Testis (tissue), 3 donors: ENCODE data around the gene GPR153. TPM values are rescaled to one million over a fixed set of nuclear protein-coding genes. Genes with fewer than 3 reads are reported as not detected.

Source experiments
- DNase-seq: peaks from one replicate; pipeline ENCODE4 v3.0.0-alpha.2; 2019
- H3K27ac ChIP-seq, 2 donors: fragments of 200-600 bp; sonication (generic); one replicate each; pipeline ENCODE4 v1.5.1; 2019
- H3K27me3 ChIP-seq: fragments of 200-600 bp; sonication (generic); one replicate; pipeline ENCODE4 v1.5.1; 2019
- H3K36me3 ChIP-seq: fragments of 200-600 bp; sonication (generic); one replicate; pipeline ENCODE4 v1.5.1; 2017; ENCODE audit warnings: low read depth; ENCODE audit errors: missing control alignments
- H3K4me1 ChIP-seq: fragments of 200-600 bp; sonication (generic); one replicate; pipeline ENCODE4 v1.5.1; 2019
- H3K4me3 ChIP-seq, 2 donors: fragments of 200-600 bp; sonication (generic); one replicate each; pipeline ENCODE4 v1.5.1; 2017 to 2019
- H3K9me3 ChIP-seq: fragments of 200-600 bp; sonication (generic); one replicate; pipeline ENCODE4 v1.5.1; 2017
- POLR2A ChIP-seq: fragments of 450-650 bp; IDR thresholded peaks from one replicate; pipeline ENCODE4 v1.6.1; 2017; ENCODE audit warnings: antibody characterized with exemption, mild to moderate bottlenecking, moderate library complexity
- WGBS, 2 donors: methylation state at CpG; one replicate each; pipeline ENCODE4 v1.1.5; 2018; 5-methylcytosine and 5-hydroxymethylcytosine counted together
- intact Hi-C: fragments of 100-400 bp; cut with DNase I; formaldehyde crosslinking; loops from one replicate; pipeline ENCODE4 v1.15.1; 2023; ENCODE audit warnings: low total_unique reads
- polyA plus RNA-seq: library from polyadenylated mRNA; stranded (reverse); fragments of 350-450 nt; fragmentation: Illumina TruSeq; extraction: RNeasy Lipid Tissue Mini Kit (QIAGEN cat#74804); gene quantifications from one replicate; pipeline ENCODE4 v1.2.3, GENCODE V29; 2014; ENCODE audit warnings: low read depth, low replicate concordance; ENCODE audit not compliant: insufficient read depth
- total RNA-seq, 2 donors: library from RNA; depleted of rRNA; stranded (reverse); fragments of >200 nt; gene quantifications; one replicate each; pipeline ENCODE4 v1.2.3, GENCODE V29; 2016
- TF ChIP-seq, protein P1 (sequence below), 3 experiments: fragments of 450-650 bp in 2 of 3; fragments of 200-600 bp in 1 of 3; sonication (generic) in 1 of 3; IDR thresholded peaks; one replicate each; pipeline ENCODE4 v1.5.1; 2016 to 2019; ENCODE audit warnings: antibody characterized with exemption in 3 of 3, mild to moderate bottlenecking in 2 of 3, moderate library complexity in 1 of 3

GPR153 gene
- total and polyA plus RNA-seq, 3 donors from 2014 or later = 5.7 to 6.3 (median 5.8) TPM

DNA sequence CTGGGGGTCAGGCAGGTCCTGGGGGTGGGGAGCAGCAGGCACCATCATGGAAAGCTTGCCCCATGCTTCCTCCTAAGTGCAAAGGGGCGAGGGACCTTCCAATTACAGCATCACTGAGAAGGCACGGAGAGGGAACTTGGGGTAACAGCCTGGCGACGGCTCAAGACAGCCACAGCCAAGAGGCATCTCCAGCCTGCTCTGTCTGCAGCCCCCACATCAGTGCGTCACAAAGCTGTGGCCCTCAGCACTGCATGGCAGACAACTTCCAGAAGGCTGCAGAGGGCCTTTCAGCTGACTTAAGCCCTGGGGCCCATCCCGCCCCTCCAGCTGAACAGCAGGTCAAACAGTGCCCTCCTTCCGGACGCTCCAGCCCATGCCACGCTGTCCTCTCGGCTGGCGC lies 13.2 kb upstream of the GPR153 start:
- intact Hi-C loops = no loop called here
- 96 to 100% methylated on average over 5 to 11 of the region's 11 CpGs for WGBS, 2 donors
- H3K4me3 ChIP-seq = no peak overlapping the region
- DNase-seq = no peak
- peaks cover 15% of the 10 kb centered on the region for H3K4me1 ChIP-seq
- no peak overlapping the region for H3K27ac ChIP-seq
- no peaks in the 10 kb centered on the region for H3K36me3 ChIP-seq
- H3K27me3 ChIP-seq = no peaks in the 10 kb centered on the region
- no peaks in the 10 kb centered on the region for H3K9me3 ChIP-seq
- no peak for TF ChIP-seq POLR2A
- TF ChIP-seq, protein P1, sequence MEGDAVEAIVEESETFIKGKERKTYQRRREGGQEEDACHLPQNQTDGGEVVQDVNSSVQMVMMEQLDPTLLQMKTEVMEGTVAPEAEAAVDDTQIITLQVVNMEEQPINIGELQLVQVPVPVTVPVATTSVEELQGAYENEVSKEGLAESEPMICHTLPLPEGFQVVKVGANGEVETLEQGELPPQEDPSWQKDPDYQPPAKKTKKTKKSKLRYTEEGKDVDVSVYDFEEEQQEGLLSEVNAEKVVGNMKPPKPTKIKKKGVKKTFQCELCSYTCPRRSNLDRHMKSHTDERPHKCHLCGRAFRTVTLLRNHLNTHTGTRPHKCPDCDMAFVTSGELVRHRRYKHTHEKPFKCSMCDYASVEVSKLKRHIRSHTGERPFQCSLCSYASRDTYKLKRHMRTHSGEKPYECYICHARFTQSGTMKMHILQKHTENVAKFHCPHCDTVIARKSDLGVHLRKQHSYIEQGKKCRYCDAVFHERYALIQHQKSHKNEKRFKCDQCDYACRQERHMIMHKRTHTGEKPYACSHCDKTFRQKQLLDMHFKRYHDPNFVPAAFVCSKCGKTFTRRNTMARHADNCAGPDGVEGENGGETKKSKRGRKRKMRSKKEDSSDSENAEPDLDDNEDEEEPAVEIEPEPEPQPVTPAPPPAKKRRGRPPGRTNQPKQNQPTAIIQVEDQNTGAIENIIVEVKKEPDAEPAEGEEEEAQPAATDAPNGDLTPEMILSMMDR (IDR thresholded peaks at IDR 0.05) = no peak

- 95 to 96% methylated on average over 16 to 19 of the region's 19 CpGs for WGBS, 2 donors
- TF ChIP-seq, protein P1 (IDR thresholded peaks at IDR 0.05) = no peak
- no peak for TF ChIP-seq POLR2A
- Histone ChIP-seq H3K27ac (no peak overlapping the region), H3K9me3 (no peaks in the 10 kb centered on the region), H3K27me3 (no peaks in the 10 kb centered on the region), H3K4me3 (no peak overlapping the region), H3K36me3 (no peaks in the 10 kb centered on the region), H3K4me1 (peaks cover 15% of the 10 kb centered on the region)
- intact Hi-C loops = no loop called here
- DNase-seq = no peak
These were observed 12.5 kb upstream of the GPR153 start for GRCh38 chr1:6273380-6273891.

DNA sequence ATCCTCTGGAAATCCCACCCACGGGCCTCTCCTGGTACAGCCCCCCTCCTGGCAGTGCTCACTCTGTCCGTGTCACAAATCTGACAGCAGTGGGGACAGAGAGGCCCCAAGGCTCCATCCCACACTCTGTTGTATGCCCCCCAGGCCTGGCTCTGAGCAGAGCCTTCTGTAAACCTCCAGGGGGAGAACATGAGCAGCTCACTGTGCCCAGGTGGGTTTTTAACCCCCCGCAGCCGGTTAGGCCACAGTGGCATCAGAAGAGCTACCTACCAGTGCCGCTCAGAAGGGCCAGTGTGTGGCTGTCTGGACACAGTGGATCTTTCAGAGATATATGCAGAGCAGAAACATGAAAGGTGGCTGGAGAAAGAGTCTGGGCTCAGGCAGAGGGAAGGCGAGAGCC lies 12.0 kb upstream of the GPR153 start:
- H3K36me3 ChIP-seq = no peaks in the 10 kb centered on the region
- H3K4me1 ChIP-seq = peaks cover 15% of the 10 kb centered on the region
- no peaks in the 10 kb centered on the region for H3K27me3 ChIP-seq
- WGBS, 2 donors = 81 to 89% methylated on average over 6 of the region's 6 CpGs
- no peak for DNase-seq
- intact Hi-C loops = no loop called here
- H3K27ac ChIP-seq = no peak overlapping the region
- no peak overlapping the region for H3K4me3 ChIP-seq
- no peaks in the 10 kb centered on the region for H3K9me3 ChIP-seq
- TF ChIP-seq, protein P1 (IDR thresholded peaks at IDR 0.05) = no peak
- TF ChIP-seq POLR2A = no peak

DNA sequence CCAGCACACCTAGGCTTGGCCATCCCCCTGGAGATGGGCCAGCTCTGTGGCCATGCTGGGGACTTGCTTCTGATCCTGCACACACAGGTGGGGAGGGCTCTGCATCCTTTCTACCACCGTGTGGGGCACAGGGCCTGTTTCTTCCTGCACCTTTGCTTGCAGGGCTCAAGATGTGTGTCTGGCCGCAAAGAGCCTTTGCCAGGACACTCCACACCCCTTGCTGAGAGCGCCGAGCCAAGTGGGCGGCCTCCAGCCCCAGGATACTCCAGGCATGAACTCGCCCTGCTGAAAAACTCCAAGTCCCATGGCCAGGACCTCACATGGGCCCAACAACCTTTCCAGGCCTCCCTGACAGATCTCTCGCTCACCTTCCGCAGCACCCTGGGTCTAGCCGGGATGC lies 11.6 kb upstream of the GPR153 start:
- WGBS, 2 donors = 72 to 88% methylated on average over 8 to 9 of the region's 9 CpGs
- no peak overlapping the region for H3K4me3 ChIP-seq
- DNase-seq = no peak
- H3K4me1 ChIP-seq = peaks cover 15% of the 10 kb centered on the region
- no peaks in the 10 kb centered on the region for H3K36me3 ChIP-seq
- no peaks in the 10 kb centered on the region for H3K27me3 ChIP-seq
- intact Hi-C loops = no loop called here
- no peaks in the 10 kb centered on the region for H3K9me3 ChIP-seq
- TF ChIP-seq, protein P1 (IDR thresholded peaks at IDR 0.05) = no peak
- TF ChIP-seq POLR2A = no peak
- H3K27ac ChIP-seq = no peak overlapping the region

- intact Hi-C loops = no loop called here
- DNase-seq = no peak
- Histone ChIP-seq H3K27me3 (no peaks in the 10 kb centered on the region), H3K27ac (no peak overlapping the region), H3K4me3 (no peak overlapping the region), H3K4me1 (peaks cover 9% of the 10 kb centered on the region), H3K36me3 (no peaks in the 10 kb centered on the region), H3K9me3 (no peaks in the 10 kb centered on the region)
- 89 to 100% methylated on average over 1 to 12 of the region's 12 CpGs for whole genome bisulfite sequencing, 2 donors
- TF ChIP-seq, protein P1 (IDR thresholded peaks at IDR 0.05) = no peak
- no peak for TF ChIP-seq POLR2A
These were observed 10.7 kb upstream of the GPR153 start for GRCh38 chr1:6271554-6271953.
